HEK293 (cell line): ENCODE measurements around the gene BAD.

Experiments used
- CTCF ChIA-PET: fragments of 350-600 bp; formaldehyde crosslinking; extraction: SDS; loops from one replicate; lab custom pipeline; 2021; ENCODE audit warnings: antibody characterized with exemption; lab: Yijun Ruan, JAX
- POLR2A ChIA-PET: fragments of 300-600 bp; formaldehyde crosslinking; extraction: SDS; loops from one replicate; lab custom pipeline; 2020; ENCODE audit warnings: antibody characterized with exemption, inconsistent platforms; lab: Yijun Ruan, JAX
- H3K27ac ChIP-seq: fragments of 200-500 bp; sonication (Bioruptor generic); 2 replicates; pipeline ENCODE4 v1.5.1; 2014; ENCODE audit warnings: low read depth, low read length, control low read depth, inconsistent platforms; ENCODE audit errors: extremely low read depth
- H3K36me3 ChIP-seq, 2 experiments: fragments of 200-500 bp in 1 of 2; sonication (Bioruptor generic) in 1 of 2; 1 replicate in 1 of 2; 2 replicates in 1 of 2; pipeline ENCODE4 v1.5.1; 2014 to 2017; ENCODE audit warnings: inconsistent platforms in 2 of 2, low read length in 2 of 2; ENCODE audit not compliant: control insufficient read depth in 2 of 2, insufficient read depth in 1 of 2
- H3K4me1 ChIP-seq: fragments of 200-500 bp; sonication (Bioruptor generic); 2 replicates; pipeline ENCODE4 v1.5.1; 2014; ENCODE audit warnings: mild to moderate bottlenecking, low read length, inconsistent platforms; ENCODE audit not compliant: control insufficient read depth, insufficient read depth
- H3K4me3 ChIP-seq: 2 replicates; pipeline ENCODE4 v1.5.1; 2011; ENCODE audit warnings: low read depth, mild to moderate bottlenecking, control low read depth, low read length, moderate library complexity
- H3K9me3 ChIP-seq: fragments of 200-500 bp; sonication (Bioruptor generic); 2 replicates; pipeline ENCODE4 v1.5.1; 2014; ENCODE audit warnings: low read depth, low read length, inconsistent platforms; ENCODE audit not compliant: control insufficient read depth, insufficient read depth
- BCL11A ChIP-seq: fragments of 450-650 bp; formaldehyde crosslinking; IDR thresholded peaks from 2 replicates; pipeline ENCODE4 v1.5.1; 2016; ENCODE audit warnings: low read depth, missing biosample characterization, missing genetic modification characterization
- BCL6B ChIP-seq: fragments of 450-650 bp; formaldehyde crosslinking; IDR thresholded peaks from 2 replicates; pipeline ENCODE4 v1.5.1; 2017; ENCODE audit warnings: missing biosample characterization, missing genetic modification characterization
- GFI1B ChIP-seq: fragments of 450-650 bp; formaldehyde crosslinking; IDR thresholded peaks from 2 replicates; pipeline ENCODE4 v1.5.1; 2016; ENCODE audit warnings: missing biosample characterization, missing genetic modification characterization
- IKZF3 ChIP-seq: fragments of 450-650 bp; IDR thresholded peaks from 2 replicates; pipeline ENCODE4 v1.5.0; 2018; ENCODE audit warnings: missing biosample characterization, mild to moderate bottlenecking, missing genetic modification characterization, moderate library complexity
- ZBTB1 ChIP-seq: fragments of 450-650 bp; formaldehyde crosslinking; IDR thresholded peaks from 2 replicates; pipeline ENCODE4 v1.5.1; 2016; ENCODE audit warnings: missing biosample characterization, missing genetic modification characterization
- ZBTB20 ChIP-seq: fragments of 450-650 bp; formaldehyde crosslinking; IDR thresholded peaks from 2 replicates; pipeline ENCODE4 v1.5.1; 2016; ENCODE audit warnings: missing biosample characterization, missing genetic modification characterization
- ZBTB49 ChIP-seq: fragments of 450-650 bp; formaldehyde crosslinking; IDR thresholded peaks from 2 replicates; pipeline ENCODE4 v1.5.1; 2016; ENCODE audit warnings: missing biosample characterization, missing genetic modification characterization, low read depth
- ZFP37 ChIP-seq: fragments of 450-650 bp; formaldehyde crosslinking; IDR thresholded peaks from 2 replicates; pipeline ENCODE4 v1.5.1; 2016; ENCODE audit warnings: missing biosample characterization, missing genetic modification characterization
- ZIC2 ChIP-seq: fragments of 450-650 bp; formaldehyde crosslinking; IDR thresholded peaks from 2 replicates; pipeline ENCODE4 v1.5.1; 2016; ENCODE audit warnings: missing biosample characterization, missing genetic modification characterization
- ZNF114 ChIP-seq: fragments of 450-650 bp; formaldehyde crosslinking; IDR thresholded peaks from 2 replicates; pipeline ENCODE4 v1.5.0; 2017; ENCODE audit warnings: missing biosample characterization, missing genetic modification characterization
- ZNF121 ChIP-seq: fragments of 450-650 bp; formaldehyde crosslinking; IDR thresholded peaks from 2 replicates; pipeline ENCODE4 v1.5.1; 2016; ENCODE audit warnings: missing biosample characterization, missing genetic modification characterization
- ZNF157 ChIP-seq: fragments of 450-650 bp; formaldehyde crosslinking; IDR thresholded peaks from 2 replicates; pipeline ENCODE4 v1.5.1; 2016; ENCODE audit warnings: missing biosample characterization, missing genetic modification characterization
- ZNF292 ChIP-seq: fragments of 450-650 bp; formaldehyde crosslinking; IDR thresholded peaks from 2 replicates; pipeline ENCODE4 v1.5.1; 2016; ENCODE audit warnings: low read depth, missing biosample characterization, missing genetic modification characterization, borderline replicate concordance
- ZNF449 ChIP-seq: fragments of 450-650 bp; formaldehyde crosslinking; IDR thresholded peaks from 2 replicates; pipeline ENCODE4 v1.5.1; 2017; ENCODE audit warnings: missing biosample characterization, mild to moderate bottlenecking, missing genetic modification characterization, moderate library complexity
- ZNF501 ChIP-seq: fragments of 450-650 bp; formaldehyde crosslinking; IDR thresholded peaks from 2 replicates; pipeline ENCODE4 v1.5.1; 2016; ENCODE audit warnings: missing biosample characterization, missing genetic modification characterization
- ZNF580 ChIP-seq: fragments of 450-650 bp; formaldehyde crosslinking; IDR thresholded peaks from 2 replicates; pipeline ENCODE4 v1.5.1; 2016; ENCODE audit warnings: missing biosample characterization, missing genetic modification characterization
- ZNF707 ChIP-seq: fragments of 450-650 bp; formaldehyde crosslinking; IDR thresholded peaks from 2 replicates; pipeline ENCODE4 v1.5.1; 2016; ENCODE audit warnings: missing biosample characterization, missing genetic modification characterization
- ZNF747 ChIP-seq: fragments of 450-650 bp; formaldehyde crosslinking; IDR thresholded peaks from 2 replicates; pipeline ENCODE4 v1.5.1; 2016; ENCODE audit warnings: missing biosample characterization, missing genetic modification characterization
- ZNF768 ChIP-seq: fragments of 450-650 bp; formaldehyde crosslinking; IDR thresholded peaks from 2 replicates; pipeline ENCODE4 v1.5.1; 2018; ENCODE audit warnings: missing biosample characterization, mild to moderate bottlenecking, missing genetic modification characterization
- ZXDB ChIP-seq: fragments of 450-650 bp; formaldehyde crosslinking; IDR thresholded peaks from 2 replicates; pipeline ENCODE4 v1.5.1; 2016; ENCODE audit warnings: missing biosample characterization, missing genetic modification characterization

The BAD gene

GRCh38 chr11:64232967-64233315 is 51.5 kb downstream of the BAD start:
- Histone ChIP-seq H3K27ac (no peak overlapping the region), H3K4me1 (no peaks in the 10 kb centered on the region), H3K9me3 (no peaks in the 10 kb centered on the region), H3K36me3 (peaks cover 0 to 20% of the 10 kb centered on the region in 2 experiments; a peak in 1 of 3 replicates), H3K4me3 (no peak overlapping the region)
- CTCF ChIA-PET = interaction anchor here (0.7 to 2.3 kb wide), 6 partner anchors 12 to 396 kb away, joined by 3 to 12 read pairs (median 3); partner anchors contain the start of gene PLCB3
- TF ChIP-seq ZXDB (no peak), ZNF768 (tag by site-specific recombination) (no peak), ZNF580 (tag by site-specific recombination) (no peak), ZBTB20 (tag by site-specific recombination) (no peak)
- POLR2A ChIA-PET = interaction anchor here (0.7 to 3.5 kb wide), 4 partner anchors 8 to 172 kb away, joined by 3 to 18 read pairs (median 8); partner anchors contain the start of genes FKBP2 and STIP1

GRCh38 chr11:64232182-64232966 is 52.1 kb downstream of the BAD start:
- POLR2A ChIA-PET = interaction anchor here (0.7 to 3.5 kb wide), 4 partner anchors 9 to 173 kb away, joined by 3 to 18 read pairs (median 8); partner anchors contain the start of genes FKBP2 and STIP1

GRCh38 chr11:64231546-64231945 is 52.9 kb downstream of the BAD start:
- no peak overlapping the region for H3K4me3 ChIP-seq
- H3K9me3 ChIP-seq = no peaks in the 10 kb centered on the region
- TF ChIP-seq ZBTB49 = no peak
- TF ChIP-seq ZNF157 (tag by site-specific recombination) = no peak
- TF ChIP-seq ZNF707 (tag by site-specific recombination) = no peak
- TF ChIP-seq BCL11A (tag by site-specific recombination) = no peak
- no peak for TF ChIP-seq ZNF114 (tag by site-specific recombination)
- no peak for TF ChIP-seq ZNF121 (tag by site-specific recombination)
- TF ChIP-seq ZBTB1 (tag by site-specific recombination) = no peak
- TF ChIP-seq BCL6B (tag by site-specific recombination) = no peak
- no peak for TF ChIP-seq ZNF292 (tag by site-specific recombination)
- TF ChIP-seq GFI1B (tag by site-specific recombination) = no peak
- TF ChIP-seq, all 188 proteins: peak for 0
- peaks cover 0 to 8% of the 10 kb centered on the region in 2 experiments; a peak in 1 of 3 replicates for H3K36me3 ChIP-seq
- ChIA-PET POLR2A (interaction anchor here (0.7 to 3.5 kb wide), 4 partner anchors 10 to 422 kb away, joined by 6 to 18 read pairs (median 8); partner anchors contain the start of genes FKBP2 and STIP1), CTCF (interaction anchor here (0.5 to 2.3 kb wide), 4 partner anchors 14 to 1445 kb away, joined by 3 to 12 read pairs (median 6); partner anchors contain the start of gene PLCB3)
- no peaks in the 10 kb centered on the region for H3K4me1 ChIP-seq
- H3K27ac ChIP-seq = no peak overlapping the region

More at GRCh38 chr11:64232182-64232966, 52.1 kb downstream of the BAD start:
- Histone ChIP-seq H3K27ac (no peak overlapping the region), H3K4me1 (no peaks in the 10 kb centered on the region), H3K36me3 (peaks cover 0 to 14% of the 10 kb centered on the region in 2 experiments; a peak in 1 of 3 replicates), H3K4me3 (no peak overlapping the region), H3K9me3 (no peaks in the 10 kb centered on the region)
- CTCF ChIA-PET = interaction anchor here (0.6 to 2.3 kb wide), 5 partner anchors 18 to 395 kb away, joined by 3 to 12 read pairs (median 3); partner anchors contain the start of gene PLCB3
- TF ChIP-seq ZNF449 (tag by site-specific recombination) (no peak), ZIC2 (peak; percentile 44), IKZF3 (tag by site-specific recombination) (no peak), ZFP37 (no peak), ZNF501 (tag by site-specific recombination) (no peak), ZNF747 (tag by site-specific recombination) (no peak)
